Osteocyte (in vitro differentiated cells): ENCODE data around the gene ITIH4. TPM values are rescaled to one million over a fixed set of nuclear protein-coding genes. Genes with fewer than 3 reads are reported as not detected.

Source experiments
- DNase-seq: peaks from one replicate; pipeline ENCODE4 v3.0.0; 2021; ENCODE audit warnings: mixed read lengths; ENCODE audit not compliant: unreplicated experiment; ENCODE audit errors: extremely low spot score
- H3K27ac Mint-ChIP-seq: one replicate; pipeline ENCODE4 v1.8.0; 2021; ENCODE audit warnings: mild to moderate bottlenecking, mixed read lengths; ENCODE audit not compliant: unreplicated experiment
- H3K27me3 Mint-ChIP-seq: one replicate; pipeline ENCODE4 v1.8.0; 2021; ENCODE audit warnings: mixed read lengths; ENCODE audit not compliant: unreplicated experiment
- H3K36me3 Mint-ChIP-seq: one replicate; pipeline ENCODE4 v1.8.0; 2021; ENCODE audit warnings: mixed read lengths; ENCODE audit not compliant: unreplicated experiment
- H3K4me1 Mint-ChIP-seq: one replicate; pipeline ENCODE4 v1.8.0; 2021; ENCODE audit warnings: mixed read lengths; ENCODE audit not compliant: unreplicated experiment
- H3K4me3 Mint-ChIP-seq: one replicate; pipeline ENCODE4 v1.8.0; 2021; ENCODE audit warnings: mild to moderate bottlenecking, moderate library complexity, mixed read lengths; ENCODE audit not compliant: unreplicated experiment
- H3K9me3 Mint-ChIP-seq: one replicate; pipeline ENCODE4 v1.8.0; 2021; ENCODE audit warnings: mixed read lengths; ENCODE audit not compliant: unreplicated experiment
- CTCF ChIP-seq: fragments of 200-600 bp; sonication (generic); IDR thresholded peaks from 2 replicates; pipeline ENCODE4 v1.5.0; 2021; ENCODE audit warnings: antibody characterized with exemption, mild to moderate bottlenecking, moderate library complexity
- total RNA-seq: library from RNA; stranded (reverse); gene quantifications from 2 replicates; pipeline ENCODE4 v1.2.1, GENCODE V29; 2021

ITIH4 gene
- total RNA-seq, 1 donor from 2014 or later: 7.2 TPM

GRCh38 chr3:52813810-52814209 is 16.7 kb downstream of the ITIH4 start:
- no peaks in the 10 kb centered on the region for H3K36me3 Mint-ChIP-seq
- no peak overlapping the region for H3K27ac Mint-ChIP-seq
- no peak for TF ChIP-seq CTCF

DNA sequence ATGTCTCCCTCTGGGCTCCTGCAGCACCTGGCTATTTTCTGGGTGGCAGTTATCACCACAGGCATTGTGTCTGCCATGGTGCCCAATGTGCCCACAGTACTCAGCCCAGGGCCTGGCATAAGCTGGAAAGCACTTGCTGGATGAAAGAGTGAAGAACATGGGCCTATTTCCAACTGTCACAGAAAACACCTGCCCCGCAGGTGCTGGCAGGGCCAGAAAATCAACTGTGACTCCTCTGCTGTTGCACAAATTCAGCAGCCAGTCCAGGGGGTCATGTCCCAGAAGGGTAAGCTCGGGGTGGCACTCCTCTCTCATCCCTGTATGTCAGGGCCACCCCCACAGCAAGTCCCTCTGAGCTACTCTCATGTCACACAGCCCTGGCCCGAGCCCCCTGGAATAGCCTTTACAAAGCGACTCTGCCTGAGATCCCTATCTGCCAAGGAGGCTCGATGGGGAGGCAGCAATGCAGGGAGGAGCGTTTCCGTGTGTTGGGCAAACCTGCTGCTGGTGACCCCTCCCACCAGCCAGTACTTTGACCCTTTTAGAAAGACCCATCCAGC is 18.9 kb downstream of the ITIH4 start:
- no peak for DNase-seq
- Mint-ChIP-seq H3K36me3 (no peaks in the 10 kb centered on the region), H3K9me3 (no peaks in the 10 kb centered on the region), H3K4me1 (no peaks in the 10 kb centered on the region), H3K4me3 (no peak overlapping the region), H3K27me3 (peaks cover 3% of the 10 kb centered on the region), H3K27ac (no peak overlapping the region)
- no peak for TF ChIP-seq CTCF

More at GRCh38 chr3:52813810-52814209, 16.7 kb downstream of the ITIH4 start:
- H3K9me3 Mint-ChIP-seq: no peaks in the 10 kb centered on the region
- no peak for DNase-seq
- no peak overlapping the region for H3K4me3 Mint-ChIP-seq
- no peaks in the 10 kb centered on the region for H3K4me1 Mint-ChIP-seq
- peaks cover 3% of the 10 kb centered on the region for H3K27me3 Mint-ChIP-seq

- Mint-ChIP-seq H3K4me1 (no peaks in the 10 kb centered on the region), H3K4me3 (no peak overlapping the region), H3K9me3 (no peaks in the 10 kb centered on the region), H3K36me3 (no peaks in the 10 kb centered on the region), H3K27me3 (peaks cover 3% of the 10 kb centered on the region), H3K27ac (no peak overlapping the region)
- TF ChIP-seq CTCF: no peak
- DNase-seq: no peak
Measured at GRCh38 chr3:52810923-52811322, 19.5 kb downstream of the ITIH4 start.

- H3K9me3 Mint-ChIP-seq: no peaks in the 10 kb centered on the region
- no peaks in the 10 kb centered on the region for H3K4me1 Mint-ChIP-seq
- TF ChIP-seq CTCF: no peak
- no peak overlapping the region for H3K27ac Mint-ChIP-seq
- H3K27me3 Mint-ChIP-seq: peaks cover 3% of the 10 kb centered on the region
- H3K36me3 Mint-ChIP-seq: no peaks in the 10 kb centered on the region
- H3K4me3 Mint-ChIP-seq: no peak overlapping the region
- DNase-seq: no peak
Measured at GRCh38 chr3:52809662-52810377, 20.7 kb downstream of the ITIH4 start.

GRCh38 chr3:52809149-52809548 is 21.3 kb downstream of the ITIH4 start:
- H3K27ac Mint-ChIP-seq: no peak overlapping the region
- TF ChIP-seq CTCF: no peak
- no peaks in the 10 kb centered on the region for H3K9me3 Mint-ChIP-seq
- H3K4me1 Mint-ChIP-seq: no peaks in the 10 kb centered on the region
- peaks cover 3% of the 10 kb centered on the region for H3K27me3 Mint-ChIP-seq
- DNase-seq: no peak
- no peaks in the 10 kb centered on the region for H3K36me3 Mint-ChIP-seq
- no peak overlapping the region for H3K4me3 Mint-ChIP-seq
